DND-41 (cell line): ENCODE results near the gene CALML6.

Experiments
- ATAC-seq: fragments of 200-7000 bp; cut with Tn5 transposase; 3 replicates; pipeline ENCODE4 v1.9.1; 2021; ENCODE audit warnings: low read depth; ENCODE audit not compliant: insufficient read depth
- DNase-seq: peaks from one replicate; pipeline ENCODE4 v3.0.0-alpha.2; 2020
- H2AFZ ChIP-seq: 2 replicates; pipeline ENCODE4 v1.6.0; 2012; ENCODE audit warnings: low read depth, low read length
- H3K27ac ChIP-seq: 2 replicates; pipeline ENCODE4 v1.5.1; 2012; ENCODE audit warnings: low read length, inconsistent platforms
- H3K27me3 ChIP-seq: fragments of 200-600 bp; sonication (generic); 2 replicates; pipeline ENCODE4 v1.6.0; 2012; ENCODE audit warnings: low read length, mild to moderate bottlenecking, inconsistent platforms; ENCODE audit not compliant: insufficient read depth, poor library complexity
- H3K36me3 ChIP-seq: 2 replicates; pipeline ENCODE4 v1.5.1; 2012; ENCODE audit warnings: low read length, inconsistent platforms; ENCODE audit not compliant: insufficient read depth
- H3K4me1 ChIP-seq: 2 replicates; pipeline ENCODE4 v1.5.1; 2012; ENCODE audit warnings: mild to moderate bottlenecking, low read length; ENCODE audit not compliant: insufficient read depth
- H3K4me2 ChIP-seq: 2 replicates; pipeline ENCODE4 v1.6.0; 2012; ENCODE audit warnings: mild to moderate bottlenecking, moderate library complexity, low read length, inconsistent platforms; ENCODE audit not compliant: insufficient read depth
- H3K4me3 ChIP-seq, 2 experiments: fragments of 200-600 bp in 1 of 2; shearing (Covaris generic) in 1 of 2; 2 replicates each; pipeline ENCODE4 v1.5.1; 2012 to 2016; ENCODE audit warnings: inconsistent platforms in 2 of 2, low read length in 2 of 2, mild to moderate bottlenecking in 2 of 2, low read depth in 1 of 2, moderate library complexity in 1 of 2
- H3K79me2 ChIP-seq: 2 replicates; pipeline ENCODE4 v1.6.0; 2012; ENCODE audit warnings: low read length, inconsistent platforms; ENCODE audit not compliant: insufficient read depth
- H3K9ac ChIP-seq: 2 replicates; pipeline ENCODE4 v1.6.0; 2012; ENCODE audit warnings: low read depth, mild to moderate bottlenecking, inconsistent platforms, low read length, moderate library complexity
- H3K9me3 ChIP-seq: 2 replicates; pipeline ENCODE4 v1.5.1; 2012; ENCODE audit warnings: low read length, moderate library complexity, mild to moderate bottlenecking, inconsistent platforms; ENCODE audit not compliant: insufficient read depth, severe bottlenecking
- H4K20me1 ChIP-seq: 2 replicates; pipeline ENCODE4 v1.6.0; 2012; ENCODE audit warnings: low read length; ENCODE audit not compliant: insufficient read depth
- EZH2 ChIP-seq: IDR thresholded peaks from 3 replicates; pipeline ENCODE4 v1.6.1; 2012; ENCODE audit warnings: borderline replicate concordance, low read depth, mild to moderate bottlenecking, moderate library complexity, low read length, inconsistent platforms; ENCODE audit not compliant: severe bottlenecking
- TF ChIP-seq, protein P1 (sequence below): IDR thresholded peaks from 2 replicates; pipeline ENCODE4 v1.5.1; 2012; ENCODE audit warnings: borderline replicate concordance, low read length, moderate library complexity, mild to moderate bottlenecking; ENCODE audit not compliant: poor library complexity, severe bottlenecking; ENCODE audit errors: extremely low read depth

CALML6 gene

GRCh38 chr1:1948783-1949182 lies 33.7 kb downstream of the CALML6 start:
- no peaks in the 10 kb centered on the region for H3K79me2 ChIP-seq
- H3K4me3 ChIP-seq: no peak overlapping the region
- DNase-seq: no peak
- no peak overlapping the region for H3K27ac ChIP-seq
- H3K36me3 ChIP-seq: no peaks in the 10 kb centered on the region
- H3K4me2 ChIP-seq: no peak overlapping the region
- no peaks in the 10 kb centered on the region for H3K9me3 ChIP-seq
- H3K27me3 ChIP-seq: no peaks in the 10 kb centered on the region
- H3K4me1 ChIP-seq: peaks cover 5% of the 10 kb centered on the region
- TF ChIP-seq EZH2: no peak
- TF ChIP-seq, protein P1, sequence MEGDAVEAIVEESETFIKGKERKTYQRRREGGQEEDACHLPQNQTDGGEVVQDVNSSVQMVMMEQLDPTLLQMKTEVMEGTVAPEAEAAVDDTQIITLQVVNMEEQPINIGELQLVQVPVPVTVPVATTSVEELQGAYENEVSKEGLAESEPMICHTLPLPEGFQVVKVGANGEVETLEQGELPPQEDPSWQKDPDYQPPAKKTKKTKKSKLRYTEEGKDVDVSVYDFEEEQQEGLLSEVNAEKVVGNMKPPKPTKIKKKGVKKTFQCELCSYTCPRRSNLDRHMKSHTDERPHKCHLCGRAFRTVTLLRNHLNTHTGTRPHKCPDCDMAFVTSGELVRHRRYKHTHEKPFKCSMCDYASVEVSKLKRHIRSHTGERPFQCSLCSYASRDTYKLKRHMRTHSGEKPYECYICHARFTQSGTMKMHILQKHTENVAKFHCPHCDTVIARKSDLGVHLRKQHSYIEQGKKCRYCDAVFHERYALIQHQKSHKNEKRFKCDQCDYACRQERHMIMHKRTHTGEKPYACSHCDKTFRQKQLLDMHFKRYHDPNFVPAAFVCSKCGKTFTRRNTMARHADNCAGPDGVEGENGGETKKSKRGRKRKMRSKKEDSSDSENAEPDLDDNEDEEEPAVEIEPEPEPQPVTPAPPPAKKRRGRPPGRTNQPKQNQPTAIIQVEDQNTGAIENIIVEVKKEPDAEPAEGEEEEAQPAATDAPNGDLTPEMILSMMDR: no peak
- H3K9ac ChIP-seq: no peak overlapping the region
- ATAC-seq: no peak
- H4K20me1 ChIP-seq: no peaks in the 10 kb centered on the region
- H2AFZ ChIP-seq: no peak overlapping the region

DNA sequence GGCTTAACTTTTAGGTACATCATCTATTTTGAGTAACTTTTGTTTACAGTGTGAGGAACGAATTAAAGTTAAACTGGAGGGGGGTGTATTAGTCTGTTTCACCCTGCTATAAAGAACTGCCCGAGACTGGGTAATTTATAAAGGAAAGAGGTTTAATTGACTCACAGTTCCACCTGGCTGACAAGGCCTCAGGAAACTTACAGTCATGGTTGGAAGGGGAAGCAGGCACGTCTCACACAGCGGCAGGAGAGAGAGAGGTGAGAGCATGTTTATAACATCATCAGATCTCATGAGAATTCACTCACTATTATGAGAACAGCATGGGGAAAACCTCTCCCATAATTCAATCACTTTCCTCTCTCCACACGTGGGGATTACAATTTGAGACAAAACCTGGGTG lies 35.9 kb downstream of the CALML6 start:
- H3K4me2 ChIP-seq: no peak overlapping the region
- H3K9me3 ChIP-seq: no peaks in the 10 kb centered on the region
- no peaks in the 10 kb centered on the region for H3K4me1 ChIP-seq
- no peaks in the 10 kb centered on the region for H3K79me2 ChIP-seq
- H2AFZ ChIP-seq: no peak overlapping the region
- no peak for ATAC-seq
- no peak overlapping the region for H3K27ac ChIP-seq
- no peaks in the 10 kb centered on the region for H3K36me3 ChIP-seq
- no peaks in the 10 kb centered on the region for H3K27me3 ChIP-seq
- no peaks in the 10 kb centered on the region for H4K20me1 ChIP-seq
- no peak overlapping the region for H3K4me3 ChIP-seq
- no peak overlapping the region for H3K9ac ChIP-seq
- TF ChIP-seq, protein P1: no peak
- TF ChIP-seq EZH2: no peak
- no peak for DNase-seq

- no peaks in the 10 kb centered on the region for H3K36me3 ChIP-seq
- H3K9ac ChIP-seq: no peak overlapping the region
- H3K79me2 ChIP-seq: no peaks in the 10 kb centered on the region
- TF ChIP-seq, protein P1: no peak
- no peak for TF ChIP-seq EZH2
- H3K9me3 ChIP-seq: no peaks in the 10 kb centered on the region
- H3K27ac ChIP-seq: no peak overlapping the region
- no peaks in the 10 kb centered on the region for H3K4me1 ChIP-seq
- H3K27me3 ChIP-seq: no peaks in the 10 kb centered on the region
- H3K4me2 ChIP-seq: no peak overlapping the region
- no peak for DNase-seq
- H3K4me3 ChIP-seq: no peak overlapping the region
- no peak for ATAC-seq
- H4K20me1 ChIP-seq: no peaks in the 10 kb centered on the region
- no peak overlapping the region for H2AFZ ChIP-seq
Measured at GRCh38 chr1:1954015-1954414, 39.0 kb downstream of the CALML6 start.
